Ishikawa (cell line): ENCODE data around the gene IL20RB.

Experiments
- CEBPB ChIP-seq: IDR thresholded peaks from 2 replicates; pipeline ENCODE4 v1.6.1; 2012
- CREB1 ChIP-seq: IDR thresholded peaks from 2 replicates; pipeline ENCODE4 v1.6.1; 2012; ENCODE audit warnings: low read depth
- EGR1 ChIP-seq: IDR thresholded peaks from 2 replicates; pipeline ENCODE4 v1.6.1; 2012
- EP300 ChIP-seq: IDR thresholded peaks from 2 replicates; pipeline ENCODE4 v1.6.1; 2012; ENCODE audit warnings: borderline replicate concordance
- FOXM1 ChIP-seq: IDR thresholded peaks from 2 replicates; pipeline ENCODE4 v1.6.1; 2012; ENCODE audit warnings: low read depth, borderline replicate concordance
- MAX ChIP-seq: IDR thresholded peaks from 2 replicates; pipeline ENCODE4 v1.6.1; 2012
- NFIC ChIP-seq: IDR thresholded peaks from 2 replicates; pipeline ENCODE4 v1.6.1; 2012
- RAD21 ChIP-seq: IDR thresholded peaks from 2 replicates; pipeline ENCODE4 v1.6.1; 2012; ENCODE audit warnings: low read depth
- REST ChIP-seq: IDR thresholded peaks from 2 replicates; pipeline ENCODE4 v1.6.1; 2012; ENCODE audit warnings: low read depth, mild to moderate bottlenecking
- TAF1 ChIP-seq: IDR thresholded peaks from 2 replicates; pipeline ENCODE4 v1.6.1; 2012; ENCODE audit warnings: low read depth, mild to moderate bottlenecking
- TCF12 ChIP-seq: IDR thresholded peaks from 2 replicates; pipeline ENCODE4 v1.6.1; 2012; ENCODE audit warnings: low read depth
- TEAD4 ChIP-seq: IDR thresholded peaks from 2 replicates; pipeline ENCODE4 v1.6.1; 2012
- USF1 ChIP-seq: IDR thresholded peaks from 2 replicates; pipeline ENCODE4 v1.6.1; 2012
- YY1 ChIP-seq: IDR thresholded peaks from 2 replicates; pipeline ENCODE4 v1.6.1; 2012; ENCODE audit warnings: low read depth
- ZBTB7A ChIP-seq: IDR thresholded peaks from 2 replicates; pipeline ENCODE4 v1.6.1; 2012; ENCODE audit warnings: low read depth

Gene IL20RB

GRCh38 chr3:137035631-137036030 lies 77.8 kb downstream of the IL20RB start:
- TF ChIP-seq CREB1 (no peak), RAD21 (peak; percentile 56)

GRCh38 chr3:137039570-137039969 lies 81.8 kb downstream of the IL20RB start:
- TF ChIP-seq NFIC: no peak
- TF ChIP-seq TAF1: no peak
- no peak for TF ChIP-seq TEAD4
- no peak for TF ChIP-seq EP300
- no peak for TF ChIP-seq FOXM1
- TF ChIP-seq RAD21: no peak
- no peak for TF ChIP-seq CEBPB
- TF ChIP-seq YY1: no peak
- TF ChIP-seq CREB1: no peak
- TF ChIP-seq EGR1: no peak
- no peak for TF ChIP-seq TCF12
- TF ChIP-seq ZBTB7A: no peak
- TF ChIP-seq REST: no peak
- no peak for TF ChIP-seq USF1
- TF ChIP-seq MAX: no peak

GRCh38 chr3:137041251-137041650 lies 83.5 kb downstream of the IL20RB start:
- TF ChIP-seq CEBPB: no peak
- no peak for TF ChIP-seq TCF12
- no peak for TF ChIP-seq REST
- TF ChIP-seq FOXM1: no peak
- TF ChIP-seq YY1: no peak
- no peak for TF ChIP-seq NFIC
- no peak for TF ChIP-seq MAX
- TF ChIP-seq TEAD4: no peak
- TF ChIP-seq CREB1: no peak
- TF ChIP-seq TAF1: no peak
- TF ChIP-seq EGR1: no peak
- no peak for TF ChIP-seq RAD21
- TF ChIP-seq USF1: no peak
- no peak for TF ChIP-seq EP300
- no peak for TF ChIP-seq ZBTB7A

GRCh38 chr3:137041686-137042085 lies 83.9 kb downstream of the IL20RB start:
- no peak for TF ChIP-seq USF1
- no peak for TF ChIP-seq REST
- TF ChIP-seq RAD21: no peak
- TF ChIP-seq NFIC: no peak
- TF ChIP-seq MAX: no peak
- TF ChIP-seq TEAD4: no peak
- no peak for TF ChIP-seq ZBTB7A
- TF ChIP-seq EGR1: no peak
- no peak for TF ChIP-seq YY1
- TF ChIP-seq CREB1: no peak

- TF ChIP-seq EGR1 (no peak), TEAD4 (no peak), ZBTB7A (no peak), RAD21 (no peak), MAX (no peak), YY1 (no peak), USF1 (no peak), FOXM1 (no peak), EP300 (no peak), CREB1 (no peak), REST (no peak), CEBPB (no peak), NFIC (no peak), TCF12 (no peak), TAF1 (no peak)
These were observed 89.0 kb downstream of the IL20RB start for GRCh38 chr3:137046747-137047146.
